CD4-positive, alpha-beta T cell treated with Interleukin-12 subunit alpha and Interleukin-12 subunit beta, for 1 hour (primary cell): ENCODE results near the gene NUSAP1.
A peak's percentile ranks its signal among the peaks of the same experiment; 100 is the strongest.
"Not testable (repeated sequence)": the region's sequence is repeated elsewhere in the genome, so short reads cannot be mapped to it uniquely, and the experiment has no call there.

Source experiments
- DNase-seq: peaks from one replicate; pipeline ENCODE4 v3.0.0-alpha.2; 2020

NUSAP1 gene

DNA sequence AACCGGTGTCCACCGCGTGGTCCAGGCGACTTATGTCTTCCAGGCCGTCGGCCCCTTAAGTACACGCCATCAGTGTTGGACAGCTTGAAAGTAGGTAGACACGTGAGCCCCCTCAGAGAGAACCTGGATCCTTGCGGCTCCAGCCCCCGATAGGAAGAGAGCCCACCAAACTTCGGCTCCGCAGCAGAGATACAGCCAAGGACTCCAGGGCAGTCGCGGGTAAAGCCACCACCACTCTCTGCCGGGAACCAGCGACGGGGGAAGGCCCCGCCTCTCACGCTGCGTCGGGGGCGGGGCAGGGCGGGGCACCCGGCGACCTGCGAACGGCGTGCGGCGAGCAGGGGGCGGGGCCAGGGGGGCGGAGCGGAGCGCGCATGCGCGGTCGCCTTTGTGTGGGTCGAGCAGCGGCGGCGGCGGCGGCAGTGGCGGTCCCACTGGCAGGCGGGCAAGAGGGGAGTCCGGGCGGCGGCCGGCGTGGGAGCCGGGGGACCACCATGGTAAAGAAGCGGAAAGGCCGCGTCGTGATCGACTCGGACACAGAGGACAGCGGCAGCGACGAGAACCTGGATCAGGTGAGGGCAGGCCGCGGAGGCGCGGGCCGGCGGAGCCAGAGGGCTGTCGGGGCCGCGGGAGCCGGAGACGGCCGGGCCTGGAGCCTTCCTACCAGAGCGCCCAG, 84.2 kb downstream of the NUSAP1 start, which contains the start of gene RTF1:
RTF1 (plus strand) TSS at position 354 of the 676 bp plus-strand sequence; CDS start at position 375, 21 bp downstream.
- DNase-seq = peak; percentile 97

DNA sequence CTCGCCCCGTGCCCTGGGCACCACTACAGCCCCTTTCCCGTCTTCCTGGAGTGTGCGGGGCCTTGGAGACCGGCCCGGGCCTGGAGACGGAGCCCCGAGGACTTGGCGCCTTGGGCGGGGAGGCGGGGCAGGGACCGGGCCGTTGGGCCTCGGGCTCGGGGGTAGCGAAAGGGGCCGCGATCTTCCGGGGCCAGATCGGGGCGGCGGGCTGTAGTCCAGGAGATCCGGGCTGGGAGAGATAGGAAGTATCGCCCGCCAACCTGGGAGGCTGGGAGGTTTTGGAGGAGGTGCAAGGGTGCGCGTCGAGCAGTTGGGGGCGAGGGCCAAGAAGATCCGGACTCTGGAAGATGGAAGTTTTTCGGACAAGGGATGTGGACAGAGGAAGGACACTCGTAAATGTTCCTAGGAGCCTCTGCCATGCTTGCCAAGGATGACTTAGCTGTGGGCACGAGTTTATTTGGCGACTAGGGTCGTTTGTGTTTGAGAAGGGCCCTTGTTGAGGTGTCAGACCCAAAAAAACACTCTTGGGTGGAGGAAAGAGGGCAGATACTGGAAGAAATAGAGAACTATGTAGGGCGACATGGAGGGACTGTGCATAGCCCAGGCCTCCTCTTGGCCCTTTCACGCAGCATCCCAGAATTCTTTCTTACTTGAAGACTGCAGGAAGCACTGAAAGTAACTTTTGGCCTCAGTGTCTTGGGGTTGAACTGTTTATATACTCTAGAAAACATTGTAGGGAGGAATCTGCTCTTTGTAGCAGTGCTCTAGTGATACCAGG, 84.9 kb downstream of the NUSAP1 start:
- DNase-seq = no peak

GRCh38 chr15:41423979-41424659, 91.4 kb downstream of the NUSAP1 start:
- DNase-seq = no peak

GRCh38 chr15:41424809-41425208, 92.1 kb downstream of the NUSAP1 start:
- DNase-seq = no peak

DNA sequence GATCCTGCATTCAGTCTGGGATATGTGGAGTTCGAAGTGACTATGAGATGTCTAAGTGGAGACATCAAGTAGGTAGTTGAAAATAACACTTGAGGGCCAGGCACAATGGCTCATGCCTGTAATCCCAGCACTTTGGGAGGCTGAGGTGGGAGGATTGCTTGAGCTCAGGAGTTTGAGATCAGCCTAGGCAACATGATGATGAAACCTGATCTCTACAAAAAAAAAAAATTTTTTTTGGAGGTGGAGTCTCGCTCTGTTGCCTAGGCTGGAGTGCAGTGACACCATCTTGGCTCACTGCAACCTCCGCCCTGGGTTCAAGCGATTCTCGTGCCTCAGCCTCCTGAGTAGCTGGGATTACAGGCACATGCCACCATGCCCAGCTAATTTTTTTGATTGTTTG, 93.2 kb downstream of the NUSAP1 start:
- DNase-seq = not testable (repeated sequence)

- peak; percentile 8 for DNase-seq
Measured at GRCh38 chr15:41429003-41429890, 96.6 kb downstream of the NUSAP1 start.
